Smooth muscle cell of the coronary artery (primary cell): ENCODE data around the gene SLC22A7. TPM values are rescaled to one million over a fixed set of nuclear protein-coding genes. Genes with fewer than 3 reads are reported as not detected.

Source experiments
- total RNA-seq: library from RNA; depleted of rRNA; stranded (reverse); fragments of >200 nt; gene quantifications from 2 replicates; pipeline ENCODE4 v1.2.3, GENCODE V29; 2014; ENCODE audit warnings: low replicate concordance

The SLC22A7 gene, protein sequence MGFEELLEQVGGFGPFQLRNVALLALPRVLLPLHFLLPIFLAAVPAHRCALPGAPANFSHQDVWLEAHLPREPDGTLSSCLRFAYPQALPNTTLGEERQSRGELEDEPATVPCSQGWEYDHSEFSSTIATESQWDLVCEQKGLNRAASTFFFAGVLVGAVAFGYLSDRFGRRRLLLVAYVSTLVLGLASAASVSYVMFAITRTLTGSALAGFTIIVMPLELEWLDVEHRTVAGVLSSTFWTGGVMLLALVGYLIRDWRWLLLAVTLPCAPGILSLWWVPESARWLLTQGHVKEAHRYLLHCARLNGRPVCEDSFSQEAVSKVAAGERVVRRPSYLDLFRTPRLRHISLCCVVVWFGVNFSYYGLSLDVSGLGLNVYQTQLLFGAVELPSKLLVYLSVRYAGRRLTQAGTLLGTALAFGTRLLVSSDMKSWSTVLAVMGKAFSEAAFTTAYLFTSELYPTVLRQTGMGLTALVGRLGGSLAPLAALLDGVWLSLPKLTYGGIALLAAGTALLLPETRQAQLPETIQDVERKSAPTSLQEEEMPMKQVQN
- not detected in 2 replicates for total RNA-seq

DNA sequence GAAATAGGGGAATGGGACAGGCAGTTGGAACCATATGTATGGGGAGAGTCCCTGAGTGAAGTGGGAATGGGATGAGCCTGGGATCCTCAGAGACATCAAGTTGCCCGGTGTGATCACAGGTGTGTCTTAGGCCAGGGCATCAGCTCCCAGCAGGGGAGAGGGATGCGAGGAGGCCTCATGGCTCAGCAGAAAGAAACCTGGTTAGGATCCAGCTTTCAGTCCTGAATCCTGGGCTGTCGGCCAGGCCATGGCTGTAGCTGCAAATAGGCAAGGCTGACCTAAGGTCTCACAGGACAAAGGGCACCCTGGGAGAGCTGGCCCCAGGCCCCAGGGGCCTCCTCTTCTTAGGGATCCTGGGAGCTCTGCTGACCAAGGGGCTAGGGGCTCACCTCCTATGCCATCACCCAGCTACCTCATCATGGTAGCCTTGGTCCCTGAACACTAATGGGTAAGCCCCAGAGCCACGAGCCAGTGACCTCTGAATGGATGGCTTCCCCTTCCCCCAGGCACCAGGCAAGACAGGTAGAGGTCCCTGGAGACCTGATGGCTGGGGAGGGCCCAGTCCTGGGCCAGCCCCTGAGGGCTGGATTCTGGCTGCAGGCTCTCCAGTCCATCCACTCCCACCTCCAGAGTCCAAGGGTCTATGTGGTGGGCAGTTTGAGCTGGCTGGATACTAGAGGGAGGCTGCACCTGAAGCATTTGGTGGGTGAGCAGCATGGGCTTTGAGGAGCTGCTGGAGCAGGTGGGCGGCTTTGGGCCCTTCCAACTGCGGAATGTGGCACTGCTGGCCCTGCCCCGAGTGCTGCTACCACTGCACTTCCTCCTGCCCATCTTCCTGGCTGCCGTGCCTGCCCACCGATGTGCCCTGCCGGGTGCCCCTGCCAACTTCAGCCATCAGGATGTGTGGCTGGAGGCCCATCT, at the start of gene SLC22A7:
TSS of gene SLC22A7 (plus strand) at position 617 of the 921 bp plus-strand sequence. CDS start at position 716, 99 bp downstream.

DNA sequence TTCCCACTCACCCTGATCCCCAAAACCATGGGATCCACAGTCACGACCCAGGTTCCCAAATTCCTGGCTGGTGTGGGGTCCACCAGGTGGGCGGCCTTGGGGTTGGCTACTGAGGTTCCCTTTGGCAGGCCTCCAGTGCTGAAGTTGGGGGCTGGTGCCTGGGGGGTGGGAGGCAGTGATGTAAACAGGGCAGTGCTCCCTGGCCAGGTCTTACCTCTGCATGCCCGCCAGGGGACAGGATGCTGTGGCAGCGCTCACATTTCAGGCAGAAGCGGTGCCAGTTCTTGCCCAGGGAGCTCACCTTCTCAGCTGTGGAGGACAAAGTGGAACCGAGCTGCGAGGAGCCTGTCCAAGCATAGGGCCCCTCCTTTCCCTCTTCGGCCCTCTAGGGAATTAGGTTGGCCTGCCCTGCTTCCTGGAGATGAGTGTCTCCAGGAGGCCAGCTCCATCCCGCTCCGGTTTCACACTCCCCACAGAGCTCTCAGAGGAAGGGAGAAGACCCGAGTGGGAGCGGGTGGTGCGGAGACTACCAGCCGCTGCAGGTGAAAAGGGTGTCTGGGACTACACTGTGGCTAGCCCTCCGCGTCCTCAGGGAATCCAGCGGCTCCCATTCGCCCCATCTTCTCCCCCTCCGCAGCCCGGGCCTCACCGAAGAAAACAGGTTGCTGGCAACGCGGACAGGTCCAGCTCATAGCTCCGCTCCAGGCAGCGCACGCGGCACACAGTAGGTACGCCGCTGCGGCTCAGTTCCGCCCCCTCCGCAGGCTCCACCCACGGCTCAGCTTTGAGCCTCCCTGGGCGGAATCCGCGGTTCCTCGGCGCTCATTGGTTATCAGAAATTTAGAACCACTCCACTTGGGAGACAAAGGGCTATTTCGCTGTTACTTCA, 10.3 kb downstream of the SLC22A7 start, which contains the start of gene CRIP3:
TSS of gene CRIP3 (minus strand) at position 726 of the 889 bp plus-strand sequence. CDS start at position 692, 34 bp downstream.

Other genes starting within 250 kb of the SLC22A7 start
- 28.3 and 44.7 TPM in 2 replicates for gene CUL7, start 244.4 kb upstream of the SLC22A7 start, total RNA-seq
- 17.6 and 19.8 TPM in 2 replicates for gene MRPL2, start 238.8 kb upstream of the SLC22A7 start, total RNA-seq
- gene KLC4, start 238.6 kb upstream of the SLC22A7 start, total RNA-seq, result 15.2 and 23.5 TPM in 2 replicates
- gene PTK7, start 221.9 kb upstream of the SLC22A7 start, total RNA-seq, result 78.5 and 225 TPM in 2 replicates
- gene SRF, start 127.0 kb upstream of the SLC22A7 start, total RNA-seq, result 11.6 and 20.1 TPM in 2 replicates
- 17.5 and 26.4 TPM in 2 replicates for gene CUL9, start 116.1 kb upstream of the SLC22A7 start, total RNA-seq
- 54.5 and 66.4 TPM in 2 replicates for gene DNPH1, start 68.8 kb upstream of the SLC22A7 start, total RNA-seq
- gene TTBK1, start 54.8 kb upstream of the SLC22A7 start, total RNA-seq, result under 0.01 TPM in 1 of 2 replicates, not detected in the other
- gene CRIP3, start 10.6 kb downstream of the SLC22A7 start, total RNA-seq, result 0.47 TPM in 1 of 2 replicates, not detected in the other
- 2.8 and 3.8 TPM in 2 replicates for gene ZNF318, start 71.4 kb downstream of the SLC22A7 start, total RNA-seq
- gene ABCC10, start 129.3 kb downstream of the SLC22A7 start, total RNA-seq, result 12.3 and 12.4 TPM in 2 replicates
- 0.23 and 0.47 TPM in 2 replicates for gene DLK2, start 157.3 kb downstream of the SLC22A7 start, total RNA-seq
- gene TJAP1, start 179.3 kb downstream of the SLC22A7 start, total RNA-seq, result 6.5 and 7.4 TPM in 2 replicates
- 0.12 and 0.30 TPM in 2 replicates for gene LRRC73, start 212.1 kb downstream of the SLC22A7 start, total RNA-seq
- 110 and 288 TPM in 2 replicates for gene YIPF3, start 218.7 kb downstream of the SLC22A7 start, total RNA-seq
- gene POLR1C, start 218.8 kb downstream of the SLC22A7 start, total RNA-seq, result 16.8 and 31.5 TPM in 2 replicates